GM19452 (cell line): ENCODE measurements around the gene KIAA0232.
"Not testable (repeated sequence)": the region's sequence is repeated elsewhere in the genome, so short reads cannot be mapped to it uniquely, and the experiment has no call there.

Experiments used
- ATAC-seq: cut with Tn5 transposase; IDR thresholded peaks from one replicate; pipeline ENCODE4 v1.9.1; 2021; ENCODE audit not compliant: unreplicated experiment

Gene KIAA0232

GRCh38 chr4:6803246-6803645, 20.7 kb downstream of the KIAA0232 start:
- no peak for ATAC-seq

- ATAC-seq: no peak
Observed at GRCh38 chr4:6804082-6804752, 21.7 kb downstream of the KIAA0232 start.

GRCh38 chr4:6806924-6807626, 24.5 kb downstream of the KIAA0232 start:
- no peak for ATAC-seq

GRCh38 chr4:6808259-6808658, 25.7 kb downstream of the KIAA0232 start:
- ATAC-seq: no peak

- no peak for ATAC-seq
Observed at GRCh38 chr4:6811165-6811564, 28.6 kb downstream of the KIAA0232 start.

- ATAC-seq: no peak
Observed at GRCh38 chr4:6812766-6813165, 30.2 kb downstream of the KIAA0232 start.

GRCh38 chr4:6813725-6814124, 31.2 kb downstream of the KIAA0232 start:
- ATAC-seq: no peak

- no peak for ATAC-seq
Observed at GRCh38 chr4:6815029-6815836, 32.7 kb downstream of the KIAA0232 start.

- no peak for ATAC-seq
Observed at GRCh38 chr4:6819295-6819694, 36.8 kb downstream of the KIAA0232 start.

GRCh38 chr4:6820695-6821094, 38.2 kb downstream of the KIAA0232 start:
- no peak for ATAC-seq

- no peak for ATAC-seq
Observed at GRCh38 chr4:6824071-6824470, 41.5 kb downstream of the KIAA0232 start.

- no peak for ATAC-seq
Observed at GRCh38 chr4:6824772-6825402, 42.4 kb downstream of the KIAA0232 start.

- ATAC-seq: no peak
Observed at GRCh38 chr4:6825403-6825802, 42.9 kb downstream of the KIAA0232 start.

- ATAC-seq: no peak
Observed at GRCh38 chr4:6826781-6827508, 44.4 kb downstream of the KIAA0232 start.

GRCh38 chr4:6829086-6829485, 46.6 kb downstream of the KIAA0232 start:
- no peak for ATAC-seq

- no peak for ATAC-seq
Observed at GRCh38 chr4:6834867-6835266, 52.3 kb downstream of the KIAA0232 start.

GRCh38 chr4:6835616-6836015, 53.1 kb downstream of the KIAA0232 start:
- not testable (repeated sequence) for ATAC-seq

GRCh38 chr4:6837106-6837505, 54.6 kb downstream of the KIAA0232 start:
- not testable (repeated sequence) for ATAC-seq

- no peak for ATAC-seq
Observed at GRCh38 chr4:6839579-6839978, 57.1 kb downstream of the KIAA0232 start.

GRCh38 chr4:6840062-6840976, 57.8 kb downstream of the KIAA0232 start:
- no peak for ATAC-seq
